Measurements from ENCODE around the gene KRT13. TPM values are rescaled to one million over a fixed set of nuclear protein-coding genes. Genes with fewer than 3 reads are reported as not detected.

The KRT13 gene
- total RNA-seq, 1 experiment from 2014 or later = not detected

GRCh38 chr17:41547378-41547841 lies 42.0 kb upstream of the KRT13 start:
- DNase-seq (ENCODE audit: low spot score) = no peak
- ChIA-PET POLR2A (interaction anchor here (2.6 kb wide), 1 partner anchor 20 kb away, joined by 22 read pairs; the partner anchor contains the start of gene KRT19), CTCF (interaction anchor here (2.1 to 9.6 kb wide), 10 partner anchors 12 to 691 kb away, joined by 13 to 380 read pairs (median 119); partner anchors contain the start of genes KRT13, KRT15, KRT19 and KRT36)
- peaks cover 9% of the 10 kb centered on the region for H3K9me3 Mint-ChIP-seq
- no peak overlapping the region for H3K27ac Mint-ChIP-seq
- H3K4me1 Mint-ChIP-seq = peaks cover 26% of the 10 kb centered on the region
- peaks cover 5% of the 10 kb centered on the region for H3K27me3 Mint-ChIP-seq (ENCODE audit: low read depth)
- no peak overlapping the region for H3K4me3 Mint-ChIP-seq
- ATAC-seq = no peak
- TF ChIP-seq AR (CRISPR knock-in tag; IDR thresholded peaks at IDR 0.05) (no peak), ZNF317 (CRISPR knock-in tag; IDR thresholded peaks at IDR 0.05; ENCODE audit: borderline replicate concordance, low read depth) (no peak), TEAD1 (CRISPR knock-in tag; IDR thresholded peaks at IDR 0.05) (no peak), ZNF532 (CRISPR knock-in tag; IDR thresholded peaks at IDR 0.05; ENCODE audit: borderline replicate concordance) (no peak), FOXP4 (CRISPR knock-in tag; IDR thresholded peaks at IDR 0.05) (no peak), JAZF1 (CRISPR knock-in tag; IDR thresholded peaks at IDR 0.05) (no peak), SOX15 (CRISPR knock-in tag; IDR thresholded peaks at IDR 0.05) (no peak), ATF6 (CRISPR knock-in tag; IDR thresholded peaks at IDR 0.05) (no peak), TCF7 (CRISPR knock-in tag; IDR thresholded peaks at IDR 0.05; ENCODE audit: low read depth) (no peak), CTCF (IDR thresholded peaks at IDR 0.05) (no peak), NR1H2 (CRISPR knock-in tag; IDR thresholded peaks at IDR 0.05) (no peak), ERG (CRISPR knock-in tag; IDR thresholded peaks at IDR 0.05) (no peak), ELF4 (CRISPR knock-in tag; IDR thresholded peaks at IDR 0.05; ENCODE audit: low read depth) (no peak), HMGXB4 (CRISPR knock-in tag; IDR thresholded peaks at IDR 0.05) (no peak), ZNF232 (CRISPR knock-in tag; IDR thresholded peaks at IDR 0.05) (no peak), FOXP1 (CRISPR knock-in tag; IDR thresholded peaks at IDR 0.05; ENCODE audit: borderline replicate concordance) (no peak)
- H3K36me3 Mint-ChIP-seq = peaks cover 3% of the 10 kb centered on the region
